HG03103 (cell line): ENCODE measurements around the gene MINDY3.

Experiments used
- ATAC-seq: cut with Tn5 transposase; IDR thresholded peaks from one replicate; pipeline ENCODE4 v1.9.1; 2021; ENCODE audit warnings: low read depth; ENCODE audit not compliant: unreplicated experiment

MINDY3 gene

GRCh38 chr10:15741581-15741980 is 118.7 kb downstream of the MINDY3 start:
- no peak for ATAC-seq

DNA sequence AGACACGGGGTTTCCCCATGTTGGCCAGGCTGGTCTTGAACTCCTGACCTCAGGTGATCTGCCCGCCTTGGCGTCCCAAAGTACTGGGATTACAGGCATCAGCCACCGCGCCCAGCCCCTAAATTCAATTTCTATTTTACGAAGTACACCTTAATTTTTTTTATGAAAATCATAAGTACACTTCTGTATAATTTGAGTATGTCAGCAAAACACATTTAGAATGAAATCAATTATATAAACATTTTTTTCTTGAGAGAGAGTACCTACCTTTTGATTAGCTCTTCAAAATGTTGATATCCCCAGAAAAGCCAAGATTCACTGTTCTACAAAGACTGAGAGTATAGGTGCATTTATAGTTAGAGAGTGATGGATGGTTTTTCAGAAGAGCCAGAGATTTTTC is 120.0 kb downstream of the MINDY3 start:
- no peak for ATAC-seq

DNA sequence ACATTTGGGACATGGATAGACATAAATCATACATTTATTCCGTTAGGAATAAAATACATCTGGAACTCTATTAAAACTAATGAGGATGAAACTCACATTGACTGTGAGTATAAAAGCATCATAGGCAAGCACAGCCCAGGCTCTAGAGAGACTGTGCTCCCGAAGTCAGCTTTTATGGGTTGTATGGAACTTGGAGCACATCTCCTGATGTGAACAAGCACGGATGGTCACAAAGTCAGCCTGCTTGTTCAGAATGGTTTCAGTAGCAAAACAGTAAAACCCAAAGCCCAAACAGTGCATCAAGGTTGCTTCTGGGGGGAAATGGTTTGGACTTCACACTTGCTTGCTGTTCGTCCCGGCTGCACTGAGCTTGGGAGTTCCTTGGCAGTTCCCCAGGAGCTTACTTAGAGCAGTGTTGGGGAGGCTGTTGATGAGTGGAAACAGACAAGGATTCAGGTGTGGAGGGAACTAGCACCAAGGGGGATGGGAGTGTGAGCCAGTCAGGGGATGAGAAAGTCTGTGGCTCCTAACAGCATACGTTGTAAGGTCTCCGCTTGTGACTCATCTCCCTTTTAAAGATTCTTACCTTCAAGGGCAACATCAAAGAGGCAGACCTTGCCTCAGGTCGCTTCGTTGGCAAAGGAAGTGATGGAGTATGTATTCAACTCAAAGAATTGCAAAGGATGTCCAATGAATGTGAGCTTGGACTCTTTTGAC is 120.9 kb downstream of the MINDY3 start:
- ATAC-seq: no peak

- no peak for ATAC-seq
These were observed 121.9 kb downstream of the MINDY3 start for GRCh38 chr10:15738270-15738925.

GRCh38 chr10:15737656-15738055 is 122.7 kb downstream of the MINDY3 start:
- no peak for ATAC-seq

DNA sequence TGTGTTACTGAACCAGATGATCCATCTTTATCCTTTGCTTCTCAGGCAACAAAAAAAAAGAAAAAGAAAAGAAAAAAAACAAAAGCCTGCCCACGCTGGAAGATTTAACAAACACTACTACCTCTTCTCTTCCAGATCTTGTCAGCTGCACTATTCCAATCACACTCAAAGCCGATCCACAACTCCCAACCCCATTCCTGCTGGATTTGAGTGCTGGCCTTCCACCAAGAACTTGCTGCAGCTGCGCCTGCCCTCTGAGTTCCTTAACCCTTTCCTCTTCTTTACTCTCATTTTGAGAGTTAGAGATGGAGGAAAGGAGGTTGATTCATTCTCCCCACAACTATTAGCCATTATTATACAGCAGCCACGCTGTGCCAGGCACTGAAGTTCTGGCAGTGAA is 124.5 kb downstream of the MINDY3 start:
- no peak for ATAC-seq

- no peak for ATAC-seq
These were observed 130.0 kb downstream of the MINDY3 start for GRCh38 chr10:15730341-15730740.

GRCh38 chr10:15729890-15730289 is 130.4 kb downstream of the MINDY3 start:
- no peak for ATAC-seq
